HL-60 (cell line): ENCODE results near the gene FIG4.

Experiments
- CTCF ChIP-seq: IDR thresholded peaks from one replicate; pipeline ENCODE4 v1.5.1; 2011; ENCODE audit warnings: low read length, control low read depth, inconsistent platforms; ENCODE audit not compliant: insufficient read depth
- POLR2AphosphoS5 ChIP-seq: IDR thresholded peaks from 2 replicates; pipeline ENCODE4 v1.6.1; 2012; ENCODE audit warnings: low read depth
- REST ChIP-seq: IDR thresholded peaks from 2 replicates; pipeline ENCODE4 v1.6.1; 2012; ENCODE audit warnings: low read depth; ENCODE audit not compliant: insufficient replicate concordance

GRCh38 chr6:109800771-109801170 is 109.7 kb downstream of the FIG4 start:
- no peak for TF ChIP-seq CTCF
- no peak for TF ChIP-seq POLR2AphosphoS5
- TF ChIP-seq REST, result no peak
